RCC 7860 (cell line): ENCODE data around the gene CR1.
"Not testable (repeated sequence)": the region's sequence is repeated elsewhere in the genome, so short reads cannot be mapped to it uniquely, and the experiment has no call there.

Experiments used
- DNase-seq: peaks from one replicate; pipeline ENCODE4 v3.0.0-alpha.2; 2015; ENCODE audit warnings: low spot score
- FAIRE-seq: peaks from 2 replicates; lab custom pipeline; 2012; peaks lifted over from hg19 to GRCh38; lab: Jason Lieb, UNC

CR1 gene

GRCh38 chr1:207661420-207661819, 165.5 kb downstream of the CR1 start:
- DNase-seq, FAIRE-seq: not testable (repeated sequence)

- FAIRE-seq: no peak
- DNase-seq: no peak
Measured at GRCh38 chr1:207666342-207666741, 170.4 kb downstream of the CR1 start.

GRCh38 chr1:207669528-207670009, 173.6 kb downstream of the CR1 start:
- FAIRE-seq (no peak), DNase-seq (no peak)

DNA sequence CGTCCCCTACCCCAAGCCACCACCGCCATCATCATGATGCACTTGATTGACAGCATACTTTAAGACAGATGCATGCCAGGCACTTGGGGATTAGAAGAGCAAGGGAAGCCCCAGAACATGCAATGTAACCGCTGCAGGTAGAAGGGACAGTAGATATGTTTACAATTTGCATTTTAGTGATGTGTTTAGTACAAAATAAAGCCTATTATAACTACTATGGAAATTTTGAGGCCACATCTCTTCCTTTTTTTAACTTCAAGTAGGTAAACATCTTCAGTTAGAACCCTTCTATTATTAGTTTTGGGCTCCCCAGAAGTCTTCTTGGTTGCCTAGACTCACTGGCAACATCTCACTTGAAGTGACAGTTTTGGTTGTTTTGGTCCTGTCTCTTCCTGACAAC, 174.2 kb downstream of the CR1 start:
- DNase-seq (no peak), FAIRE-seq (no peak)

- FAIRE-seq: peak; percentile 53
- DNase-seq: peak; percentile 36
Measured at GRCh38 chr1:207670997-207671396, 175.0 kb downstream of the CR1 start.

GRCh38 chr1:207672522-207673130, 176.7 kb downstream of the CR1 start:
- DNase-seq (peak; percentile 15), FAIRE-seq (no peak)

DNA sequence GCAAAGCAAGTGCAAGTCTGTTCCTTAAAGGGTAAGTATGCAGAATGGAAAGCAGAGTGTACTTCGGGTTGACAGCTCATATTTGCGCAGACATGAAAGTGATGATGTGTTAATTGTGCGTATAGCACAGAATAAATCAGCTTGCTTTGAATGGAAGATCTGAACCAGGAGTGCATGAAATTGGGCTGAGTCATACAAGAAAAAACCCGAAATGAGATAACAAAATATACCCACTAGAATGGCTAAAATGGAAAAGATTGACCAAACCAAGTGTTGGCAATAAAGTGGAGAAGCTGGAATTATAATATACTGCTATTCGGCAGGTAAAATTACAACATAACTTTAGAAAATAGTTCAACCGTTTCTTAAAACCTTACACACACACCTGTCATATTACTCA, 177.4 kb downstream of the CR1 start:
- DNase-seq (peak; percentile 51), FAIRE-seq (no peak)

GRCh38 chr1:207676153-207676552, 180.2 kb downstream of the CR1 start:
- no peak for DNase-seq
- no peak for FAIRE-seq

DNA sequence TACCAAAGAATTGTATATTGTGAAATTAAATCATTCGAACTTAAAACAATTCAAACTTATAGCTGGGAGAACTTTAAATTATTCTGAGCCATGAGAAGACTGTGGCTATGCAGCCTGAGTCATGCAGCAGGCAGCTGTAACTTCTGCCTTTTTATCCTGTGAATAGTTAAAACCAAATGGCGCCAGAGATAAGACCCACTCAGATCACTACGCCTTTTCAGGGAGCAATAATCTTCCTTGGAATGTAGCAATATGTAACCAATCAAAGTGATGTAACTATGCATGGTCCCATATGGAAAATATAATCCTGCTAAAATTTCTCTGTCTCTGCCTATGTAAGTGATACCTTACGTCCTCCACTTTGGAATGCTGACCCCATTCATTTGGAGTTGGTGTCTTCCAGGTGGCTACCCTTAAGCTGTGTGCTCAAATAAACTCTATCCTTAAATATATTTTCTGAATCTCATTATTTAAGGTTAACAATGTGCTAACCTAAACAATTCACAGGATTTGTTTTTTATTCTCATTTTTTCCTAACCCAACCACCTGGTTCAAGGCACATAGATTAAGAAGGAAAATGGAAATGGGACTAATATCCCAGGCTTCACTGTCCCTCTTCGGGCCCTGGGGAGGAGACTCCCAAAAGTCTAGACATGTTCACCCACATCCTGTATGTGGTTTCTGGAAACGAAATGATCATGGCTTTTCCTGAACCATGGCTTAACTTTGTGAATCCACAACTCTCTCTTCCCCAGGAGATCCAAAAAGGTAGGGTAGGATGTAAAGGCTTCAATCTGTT, 184.8 kb downstream of the CR1 start:
- FAIRE-seq (peak; percentile 89), DNase-seq (peak; percentile 85)

DNA sequence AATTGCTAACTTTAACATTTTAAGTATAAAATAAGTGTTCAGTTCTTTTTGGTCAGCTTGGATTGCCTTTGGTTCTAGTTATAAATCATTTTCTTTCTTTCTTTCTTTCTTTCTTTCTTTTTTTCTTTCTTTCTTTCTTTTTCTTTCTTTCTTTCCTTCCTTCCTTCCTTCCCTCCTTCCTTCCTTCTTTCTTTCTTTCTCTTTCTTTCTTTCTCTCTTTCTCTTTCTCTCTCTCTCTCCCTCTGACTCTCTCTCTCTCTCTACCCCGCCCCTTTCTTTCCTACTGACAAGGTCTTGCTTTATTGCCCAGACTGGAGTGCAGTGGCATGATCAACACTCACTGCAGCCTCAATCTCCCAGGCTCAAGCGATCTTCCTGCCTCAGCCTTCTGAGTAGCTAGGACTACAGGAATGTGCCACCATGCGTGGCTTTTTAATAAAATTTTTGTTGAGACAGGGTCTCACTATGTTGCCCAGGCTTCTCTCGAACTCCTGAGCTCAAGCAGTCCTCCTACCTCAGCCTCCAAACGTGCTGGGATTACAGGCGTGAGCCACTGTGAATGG, 187.0 kb downstream of the CR1 start:
- not testable (repeated sequence) for FAIRE-seq

GRCh38 chr1:207690551-207690950, 194.6 kb downstream of the CR1 start:
- not testable (repeated sequence) for FAIRE-seq, DNase-seq

More for the DNA sequence above, 187.0 kb downstream of the CR1 start:
- not testable (repeated sequence) for DNase-seq

GRCh38 chr1:207691010-207691409, 195.1 kb downstream of the CR1 start:
- DNase-seq: no peak
- peak; percentile 66 for FAIRE-seq
